ENCODE results near the gene GPR61.

Gene GPR61

DNA sequence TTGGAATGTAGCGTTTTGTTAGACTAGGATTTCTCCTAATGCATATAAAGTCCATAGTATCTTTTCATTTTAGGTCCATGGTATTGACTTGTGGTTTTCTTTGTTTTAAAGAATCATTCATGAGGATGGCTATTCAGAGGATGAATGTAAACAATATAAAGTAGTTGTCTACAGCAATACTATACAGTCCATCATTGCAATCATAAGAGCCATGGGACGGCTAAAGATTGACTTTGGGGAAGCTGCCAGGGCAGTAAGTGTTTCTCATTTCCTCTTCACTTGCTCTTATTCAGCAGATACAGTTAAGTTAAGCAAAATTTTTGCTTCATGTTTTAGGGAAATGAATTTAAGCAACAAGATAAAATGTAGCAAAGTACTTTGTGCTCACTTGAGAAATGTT is 34.1 kb downstream of the GPR61 start:
- no peak for DNase-seq

DNA sequence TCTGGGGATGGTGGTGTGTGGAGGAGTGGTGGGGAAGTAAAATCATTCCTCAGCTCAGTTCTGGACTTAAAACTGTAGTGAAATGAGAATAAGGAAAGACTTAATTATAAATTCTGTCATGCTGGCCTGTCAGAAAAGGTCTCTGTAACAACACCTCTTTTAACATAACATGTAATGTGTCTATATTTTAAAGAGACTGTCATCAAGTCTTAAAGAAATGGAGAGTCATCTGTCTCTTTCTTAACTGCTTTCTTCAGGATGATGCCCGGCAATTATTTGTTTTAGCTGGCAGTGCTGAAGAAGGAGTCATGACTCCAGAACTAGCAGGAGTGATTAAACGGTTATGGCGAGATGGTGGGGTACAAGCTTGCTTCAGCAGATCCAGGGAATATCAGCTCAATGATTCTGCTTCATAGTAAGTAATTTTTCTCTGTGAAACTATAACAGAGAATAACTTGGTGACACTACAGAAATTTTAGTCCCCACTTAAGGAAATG is 39.3 kb downstream of the GPR61 start:
- no peak for DNase-seq

DNA sequence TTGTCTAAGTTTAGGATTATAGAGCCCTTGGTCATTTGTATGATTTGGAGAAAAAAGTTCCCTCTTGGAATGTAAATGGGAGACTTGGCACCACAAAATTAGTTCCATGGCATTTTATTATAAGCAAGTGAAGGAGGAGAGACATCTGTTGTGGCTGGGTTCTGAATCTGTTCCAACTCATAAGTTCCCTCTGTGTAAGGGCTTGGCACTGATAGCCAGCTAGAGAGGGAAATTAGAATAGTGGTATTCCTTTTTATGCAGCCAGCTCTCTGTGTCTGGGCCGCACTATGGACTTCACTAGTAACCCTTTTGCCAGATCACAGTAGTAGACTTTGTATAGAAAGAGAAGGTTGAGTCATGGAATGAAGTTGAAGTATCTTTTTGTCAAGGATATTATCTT is 39.8 kb downstream of the GPR61 start:
- DNase-seq: no peak

DNA sequence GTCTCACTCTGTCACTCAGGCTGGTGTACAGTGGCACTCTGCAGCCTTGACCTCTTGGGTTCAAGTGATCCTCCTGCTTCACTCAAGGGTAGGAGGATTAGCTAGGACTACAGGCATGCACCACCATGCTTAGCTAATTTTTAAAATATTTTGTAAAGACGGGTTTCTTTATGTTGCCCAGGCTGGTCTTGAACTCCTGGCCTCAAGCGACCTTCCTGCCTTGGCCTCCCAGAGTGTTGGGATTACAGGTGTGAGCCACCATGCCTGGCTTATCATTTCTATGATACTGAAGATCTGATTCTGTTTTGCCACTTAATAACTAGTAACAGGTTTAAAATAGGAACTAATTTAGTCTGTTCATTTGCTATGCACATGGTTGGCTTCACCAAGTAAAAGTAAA is 42.3 kb downstream of the GPR61 start:
- no peak for DNase-seq

DNA sequence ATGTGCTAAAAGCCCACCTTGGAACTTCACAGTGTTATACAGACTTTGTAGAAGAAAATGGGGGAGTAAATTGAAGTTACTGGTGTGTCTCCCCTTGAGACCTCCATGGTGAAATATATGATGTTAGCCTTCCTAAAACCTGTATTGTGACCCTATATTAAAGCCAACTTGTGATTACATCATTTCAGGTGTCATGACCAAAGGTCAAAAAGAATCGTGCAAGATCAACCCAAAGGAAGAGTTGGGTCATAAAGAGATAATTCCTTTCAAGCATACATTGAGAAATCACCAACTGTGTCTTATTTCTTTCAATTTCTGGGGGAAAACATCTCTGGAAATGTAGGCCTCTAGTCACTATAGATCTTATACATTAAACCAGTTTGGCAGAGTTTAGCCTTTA is 45.1 kb downstream of the GPR61 start:
- DNase-seq: no peak

DNA sequence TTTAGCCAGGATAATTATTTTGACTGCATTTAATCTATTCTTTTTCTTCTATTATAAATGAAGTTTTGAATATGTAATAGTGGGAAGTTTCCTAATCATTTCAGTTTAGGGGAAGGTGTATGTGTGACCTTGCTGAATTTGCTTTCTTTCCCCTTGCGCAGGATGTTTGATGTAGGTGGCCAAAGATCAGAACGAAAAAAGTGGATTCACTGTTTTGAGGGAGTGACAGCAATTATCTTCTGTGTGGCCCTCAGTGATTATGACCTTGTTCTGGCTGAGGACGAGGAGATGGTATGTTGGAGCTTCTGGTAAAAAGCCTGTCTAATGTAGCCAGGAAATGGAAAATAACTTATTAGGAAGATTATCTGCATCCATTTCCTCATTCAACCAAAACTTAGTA is 46.4 kb downstream of the GPR61 start:
- DNase-seq: no peak

DNA sequence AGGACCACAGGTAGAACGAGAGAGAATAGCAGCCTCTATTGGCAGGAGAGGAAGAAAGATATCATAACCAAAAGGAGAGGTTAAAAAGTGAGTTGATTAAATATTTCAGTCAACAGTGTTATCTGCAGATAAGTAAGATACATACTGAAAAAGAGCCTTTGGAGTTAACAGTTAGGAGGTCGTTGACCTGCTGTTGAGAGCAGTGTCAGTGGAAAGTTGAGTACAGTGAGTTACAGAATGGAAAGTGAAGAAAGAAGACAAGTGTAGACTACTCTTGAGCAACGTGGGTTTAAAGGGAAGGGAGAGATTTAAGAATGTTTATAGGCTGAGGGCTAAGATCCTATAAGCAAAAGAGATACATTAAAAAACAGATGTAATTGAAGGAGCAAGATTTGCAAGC is 49.5 kb downstream of the GPR61 start:
- DNase-seq: no peak

DNA sequence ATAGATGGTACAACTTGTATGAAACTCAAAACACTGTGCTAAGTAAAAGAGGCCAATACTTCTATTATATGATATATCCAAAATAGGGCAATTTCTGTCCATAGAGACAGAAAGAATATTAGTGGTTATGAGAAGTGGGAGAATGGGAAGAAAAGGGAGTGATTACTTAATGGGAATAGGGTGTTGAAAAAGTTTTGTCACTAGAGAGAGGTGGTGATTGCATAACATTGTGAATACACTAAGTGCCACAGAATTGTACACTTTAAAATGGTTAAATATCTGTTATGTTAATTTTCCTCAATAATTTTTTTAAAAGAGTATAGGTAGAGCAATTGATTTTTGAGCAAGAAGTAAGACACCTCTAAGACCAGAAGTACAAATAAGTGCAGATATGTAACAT is 50.0 kb downstream of the GPR61 start:
- no peak for DNase-seq

DNA sequence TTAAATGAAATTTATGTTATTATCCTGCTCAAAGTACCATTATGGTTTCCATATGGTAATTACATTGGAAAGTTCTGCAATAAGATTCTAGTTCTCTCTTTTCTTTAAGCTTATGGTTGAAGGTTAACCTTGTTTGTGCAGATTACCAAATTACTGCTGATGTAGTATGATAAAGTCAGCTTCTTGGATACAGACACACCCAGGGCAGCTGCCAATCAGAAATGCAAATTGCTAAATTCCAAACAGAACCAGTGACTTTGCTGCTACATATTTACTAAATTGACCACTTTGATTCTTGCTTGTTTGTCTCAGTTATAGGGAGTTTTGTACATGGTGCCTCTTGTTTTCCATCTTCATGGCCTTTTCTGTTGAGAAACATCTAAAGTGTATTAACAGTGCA is 53.2 kb downstream of the GPR61 start:
- no peak for DNase-seq

DNA sequence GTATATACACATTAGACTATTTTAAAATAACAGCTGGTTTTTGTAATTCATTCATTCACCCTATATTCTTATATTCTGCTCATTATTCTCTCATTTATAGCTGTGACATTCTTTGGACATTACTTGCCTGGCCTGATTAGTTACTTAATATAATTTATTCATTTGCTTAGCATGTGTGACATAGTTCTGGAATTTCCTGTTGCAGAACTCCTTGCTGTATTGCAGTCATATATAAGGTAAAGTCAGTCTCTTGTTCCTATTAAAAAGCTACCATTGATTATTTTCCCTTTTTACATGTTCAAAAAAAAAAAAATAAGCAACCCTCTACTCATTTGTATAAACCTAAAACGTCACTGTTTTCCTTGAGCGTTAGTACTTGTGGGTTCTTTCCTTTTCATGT is 55.9 kb downstream of the GPR61 start:
- DNase-seq: no peak

All from NCI-H510A (cell line).